DMS114 treated with DMSO at 0.1 percent for 48 hours (cell line): Measurements from ENCODE around the gene TSPAN1.

Source experiments
- DNase-seq: peaks from one replicate; lab custom pipeline; 2025; ENCODE audit not compliant: unreplicated experiment; lab: John Stamatoyannopoulos, UW

The TSPAN1 gene, protein sequence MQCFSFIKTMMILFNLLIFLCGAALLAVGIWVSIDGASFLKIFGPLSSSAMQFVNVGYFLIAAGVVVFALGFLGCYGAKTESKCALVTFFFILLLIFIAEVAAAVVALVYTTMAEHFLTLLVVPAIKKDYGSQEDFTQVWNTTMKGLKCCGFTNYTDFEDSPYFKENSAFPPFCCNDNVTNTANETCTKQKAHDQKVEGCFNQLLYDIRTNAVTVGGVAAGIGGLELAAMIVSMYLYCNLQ

DNA sequence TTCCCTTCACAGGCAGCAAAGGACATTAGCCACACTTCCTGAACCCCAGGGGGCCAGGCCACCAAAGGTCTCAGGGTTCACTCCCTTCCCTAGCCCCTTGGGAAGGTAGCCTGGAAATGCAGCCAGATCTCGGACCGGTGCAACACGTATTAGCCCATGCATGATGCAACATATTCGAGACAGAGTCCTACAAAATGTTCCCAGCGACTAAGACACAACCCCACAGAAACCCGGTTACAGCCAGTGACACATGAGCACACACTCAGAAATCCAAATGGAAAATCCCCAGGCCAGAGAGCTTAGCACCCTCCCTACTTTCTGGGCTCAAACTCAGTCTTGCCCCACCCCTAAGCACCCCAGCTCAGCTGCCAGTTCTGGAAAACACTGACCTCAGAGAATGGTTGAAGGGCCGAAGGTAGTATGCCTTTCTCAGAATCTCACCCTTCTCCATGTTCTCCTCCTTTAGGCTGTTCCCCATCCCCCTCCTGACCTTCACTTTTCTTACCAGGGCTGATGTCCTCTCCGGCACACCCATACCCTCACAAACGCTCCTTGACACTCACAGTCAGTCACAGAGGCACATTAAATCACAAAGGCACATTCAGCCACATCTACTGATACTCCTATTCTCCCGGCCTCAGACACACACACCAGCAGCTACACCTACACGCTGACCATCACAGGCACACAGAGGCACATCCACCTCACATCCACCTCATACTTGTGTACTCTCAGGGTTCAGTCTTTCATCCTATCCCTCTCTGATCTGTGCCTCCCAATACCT lies at the start of gene TSPAN1:
TSPAN1 (plus strand) TSS at position 640 of the 784 bp plus-strand sequence. CDS start 6,021 bp downstream, outside the sequence.
- DNase-seq, result no peak

DNA sequence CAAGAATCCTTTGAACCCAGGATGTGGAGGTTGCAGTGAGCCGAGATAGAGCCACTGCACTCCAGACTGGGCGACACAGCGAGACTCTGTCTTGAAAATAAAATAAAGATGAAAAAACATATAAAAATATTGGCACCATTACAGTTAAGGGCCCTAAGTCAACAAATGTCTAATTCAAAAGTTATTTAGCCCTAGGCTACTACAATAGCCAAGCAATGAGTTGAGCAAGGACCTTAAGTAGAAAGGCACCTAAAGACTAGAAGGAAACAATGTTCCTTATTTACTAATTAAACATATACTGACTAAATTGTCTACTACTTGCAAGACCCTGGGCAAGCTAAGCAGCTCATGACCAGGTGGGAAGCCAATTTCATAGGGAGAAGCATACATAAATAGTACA lies 46.5 kb upstream of the TSPAN1 start:
- DNase-seq, result no peak

DNA sequence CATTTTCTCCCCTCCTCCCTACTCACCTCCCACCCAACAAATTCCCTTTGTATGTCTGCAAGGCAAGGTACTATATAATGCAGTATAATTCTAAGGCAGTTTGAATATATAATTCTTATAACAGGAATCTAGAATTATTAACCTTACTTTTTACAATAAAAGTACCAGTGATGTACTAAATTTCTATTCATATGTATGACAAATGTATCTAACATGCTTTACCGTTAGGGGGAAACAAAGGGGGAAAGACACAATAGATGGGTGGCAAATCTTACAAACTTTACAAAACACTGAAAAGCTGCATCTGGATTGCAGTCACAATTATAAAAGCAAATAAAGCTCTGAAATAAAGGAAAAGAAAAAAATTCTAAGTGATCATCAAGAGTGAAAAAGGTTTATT lies 44.8 kb upstream of the TSPAN1 start:
- DNase-seq, result no peak

DNA sequence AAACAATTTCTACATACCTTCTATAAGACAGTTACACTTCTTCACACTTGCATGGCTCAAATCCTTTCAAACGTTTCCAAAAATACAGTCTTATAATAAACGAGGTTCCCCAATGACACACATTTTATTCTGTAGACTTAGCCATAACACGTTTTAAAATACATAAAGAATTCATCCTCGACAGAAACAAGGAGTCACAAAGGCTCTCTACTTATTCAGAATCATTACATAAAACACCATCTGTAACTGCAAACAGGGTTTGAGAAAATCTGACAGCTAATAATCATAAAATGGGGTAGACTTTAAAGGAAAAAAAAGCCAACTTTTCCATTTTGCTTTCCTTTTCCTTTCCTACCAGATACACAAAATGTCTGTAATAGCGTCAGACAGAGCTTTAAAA lies 44.3 kb upstream of the TSPAN1 start:
- DNase-seq, result no peak

DNA sequence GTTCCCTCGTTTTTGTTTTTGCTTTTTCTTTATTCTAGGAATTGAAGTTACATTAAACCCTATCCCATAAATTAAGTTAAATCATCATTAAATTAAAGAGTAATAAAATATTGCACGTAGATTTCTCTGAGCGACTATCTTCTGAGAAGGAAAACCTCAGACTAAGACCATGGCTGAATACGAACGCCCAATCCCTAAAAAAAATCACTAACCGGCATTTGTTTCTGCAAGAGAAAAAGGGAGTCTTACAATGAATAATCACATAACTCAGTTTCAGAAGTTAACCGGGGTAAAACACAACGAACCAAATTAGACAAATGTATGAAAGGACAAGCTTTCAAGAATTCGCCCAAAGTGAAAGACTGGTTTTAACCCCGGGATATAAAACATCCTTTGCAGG lies 43.8 kb upstream of the TSPAN1 start:
- no peak for DNase-seq

DNA sequence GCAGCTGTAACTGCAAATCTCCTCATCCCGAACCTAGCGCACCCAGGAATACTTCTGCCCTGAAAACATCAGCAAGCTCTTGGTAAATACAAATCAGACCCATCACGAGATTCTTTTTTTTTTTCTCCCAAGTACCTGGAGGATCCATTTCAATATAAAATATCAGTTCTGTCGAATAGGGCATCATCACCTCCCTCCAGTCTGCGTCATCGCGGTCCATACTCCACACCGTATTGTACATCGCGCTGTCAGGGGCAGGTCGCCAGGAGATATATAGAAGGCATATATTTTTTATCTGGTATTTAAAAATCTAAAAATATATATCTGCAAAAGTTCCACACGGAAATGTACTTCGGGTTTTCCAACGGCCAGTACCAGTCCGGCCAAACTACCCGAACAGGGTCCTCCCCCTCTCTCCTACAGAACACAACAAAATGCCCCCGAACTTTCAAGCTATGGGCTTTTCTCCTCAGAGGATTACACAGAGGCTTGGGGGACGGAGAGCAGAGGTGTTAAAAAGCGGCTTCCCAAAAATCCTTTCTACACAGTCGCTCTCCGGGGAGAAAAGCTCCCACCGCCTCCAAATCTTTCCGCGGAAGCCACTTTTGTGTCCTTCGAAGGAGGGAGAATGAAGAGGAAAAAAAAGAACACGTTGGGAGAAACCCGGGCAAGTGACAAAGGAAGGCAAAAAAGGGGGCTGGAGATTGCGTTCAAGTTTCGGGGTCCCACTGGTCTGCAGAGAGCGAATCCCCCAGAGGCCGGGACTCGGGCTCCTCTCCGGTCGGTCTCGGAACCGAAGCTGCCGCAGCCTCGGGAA lies 43.0 kb upstream of the TSPAN1 start:
- DNase-seq, result peak; percentile 35

DNA sequence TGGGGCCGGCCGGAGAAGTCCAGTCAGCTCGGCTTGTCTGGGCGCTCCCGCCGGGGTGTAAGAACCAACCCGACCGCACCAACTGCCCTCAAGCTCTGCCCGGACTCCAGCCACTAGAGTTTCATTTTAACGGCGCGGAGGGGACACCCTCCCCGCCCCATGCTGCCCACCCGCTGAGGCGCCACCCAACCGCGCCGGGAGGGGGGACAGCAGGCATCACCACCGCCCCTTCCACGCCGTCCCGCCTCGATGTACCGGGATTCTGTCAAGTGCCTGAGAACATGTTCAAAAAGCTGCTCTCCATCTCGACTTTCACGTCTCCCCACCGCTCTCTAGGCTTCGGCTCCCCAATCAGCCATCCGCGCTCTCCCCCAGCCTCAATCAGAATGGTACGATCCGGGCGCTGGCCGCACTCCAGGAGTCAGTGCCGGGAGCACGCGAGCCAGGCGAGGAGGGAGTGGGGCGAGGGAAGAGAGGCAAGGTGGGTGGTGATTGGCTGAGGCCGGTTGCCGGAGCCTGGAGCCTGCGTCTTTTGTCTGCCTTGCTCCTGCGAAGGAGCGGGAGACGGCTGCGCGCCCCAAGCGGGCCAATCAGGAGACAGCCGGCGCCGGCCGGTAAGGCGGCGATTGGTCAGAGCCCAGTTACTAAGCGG lies 42.2 kb upstream of the TSPAN1 start, which contains the start of gene PIK3R3:
PIK3R3 (minus strand) TSS at position 101 of the 652 bp plus-strand sequence. CDS start 677 bp downstream, outside the sequence.
- DNase-seq, result peak; percentile 98

DNA sequence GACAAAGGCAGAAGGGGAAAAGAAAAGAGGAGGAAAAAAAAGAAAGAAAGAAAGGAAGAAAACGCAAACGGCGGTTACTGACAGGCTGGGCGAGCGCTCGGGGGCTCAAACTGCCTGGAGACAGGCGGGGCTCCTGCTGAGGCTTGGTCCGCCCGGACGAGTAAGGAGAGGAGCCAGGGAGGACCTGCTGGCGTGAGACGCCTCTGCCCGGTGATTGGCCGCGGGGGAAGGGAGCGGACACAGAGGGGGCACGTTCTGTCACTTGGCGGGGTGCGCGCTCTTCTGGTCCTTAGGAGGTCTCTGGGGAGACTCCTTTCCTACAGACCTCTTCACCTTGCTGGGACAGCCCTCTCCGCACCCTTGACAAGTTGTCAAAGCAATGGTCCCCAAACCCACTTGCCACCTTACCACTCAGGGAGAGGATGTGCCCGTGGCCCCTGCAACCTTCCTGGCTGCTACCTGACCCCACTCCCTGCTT lies 41.7 kb upstream of the TSPAN1 start:
- no peak for DNase-seq

DNA sequence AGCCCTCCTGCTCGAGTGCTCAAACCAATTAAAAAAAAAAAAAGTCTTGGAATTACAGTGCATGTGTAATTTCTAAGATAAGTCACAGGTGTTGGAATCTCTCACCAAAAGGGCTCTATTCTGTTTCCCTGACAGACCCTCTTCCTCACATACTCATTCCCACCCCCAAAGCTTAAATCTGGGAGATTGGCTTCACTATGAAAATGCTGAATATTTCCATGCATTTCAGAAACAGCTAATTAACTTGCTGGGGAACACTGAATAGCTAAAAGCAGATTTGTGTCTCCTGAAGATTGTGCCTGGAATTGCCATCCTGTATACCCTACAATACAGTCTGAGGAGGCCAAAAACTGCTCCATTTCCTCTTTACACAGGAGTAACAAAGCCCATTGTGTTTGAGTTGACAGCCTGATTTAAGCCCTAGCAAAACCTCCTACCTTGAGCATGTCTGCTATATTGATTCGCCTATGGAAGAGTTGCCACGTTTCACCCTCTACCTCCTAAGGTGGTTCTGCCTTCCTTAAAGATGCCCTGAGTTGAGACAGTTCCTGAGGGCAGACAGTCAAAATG lies 41.0 kb upstream of the TSPAN1 start:
- DNase-seq, result no peak

DNA sequence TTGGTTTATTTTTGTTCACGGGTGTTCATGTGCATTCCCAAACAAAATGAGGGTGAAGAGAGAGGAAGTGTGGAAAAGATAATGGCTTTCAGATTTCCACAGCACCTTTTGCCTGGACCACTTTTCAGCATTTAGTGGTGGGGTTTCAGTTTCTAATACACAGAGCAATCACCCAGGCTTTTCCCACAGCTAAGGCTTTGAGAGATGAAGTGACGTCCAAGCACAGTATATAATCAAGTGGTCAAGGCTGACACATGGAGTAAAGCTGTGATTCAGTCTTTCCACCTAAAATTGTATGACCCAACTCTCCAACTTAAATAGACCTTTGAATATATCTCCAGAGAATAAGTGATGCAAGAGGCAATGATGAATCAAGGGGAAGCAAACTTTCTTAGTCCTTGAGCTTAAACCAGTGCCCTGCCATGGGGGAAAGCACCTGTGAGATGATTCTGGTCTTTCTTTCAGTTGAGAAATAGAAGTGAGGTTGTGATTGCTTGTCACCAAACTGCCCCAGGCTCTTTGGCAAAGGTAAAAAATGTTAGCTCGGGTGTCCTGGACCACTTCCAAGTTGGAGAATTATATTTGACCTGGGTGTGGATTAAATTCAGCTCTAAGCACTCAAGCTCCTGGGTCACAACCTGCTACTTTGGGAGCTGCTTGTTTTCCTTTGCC lies 40.1 kb upstream of the TSPAN1 start:
- DNase-seq, result no peak

DNA sequence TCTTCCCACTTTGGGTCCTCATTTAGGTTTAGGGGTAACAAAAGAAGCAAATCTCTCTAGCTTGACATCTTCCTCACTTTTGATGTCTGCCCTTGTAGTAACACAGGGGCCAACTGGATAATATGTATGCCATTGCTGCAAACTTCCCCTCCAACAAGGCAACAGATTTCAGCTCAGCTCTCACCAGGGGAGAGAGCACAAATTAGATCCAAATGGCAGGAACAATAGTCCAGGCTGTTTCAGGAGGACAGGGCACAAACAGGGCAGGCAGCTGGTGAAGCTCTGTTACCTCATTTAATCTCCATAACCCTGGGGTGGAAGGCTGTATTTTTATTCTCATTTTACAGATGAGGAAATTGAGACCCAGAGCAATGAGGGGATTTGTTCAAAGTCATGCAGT lies 38.2 kb upstream of the TSPAN1 start:
- DNase-seq, result no peak

DNA sequence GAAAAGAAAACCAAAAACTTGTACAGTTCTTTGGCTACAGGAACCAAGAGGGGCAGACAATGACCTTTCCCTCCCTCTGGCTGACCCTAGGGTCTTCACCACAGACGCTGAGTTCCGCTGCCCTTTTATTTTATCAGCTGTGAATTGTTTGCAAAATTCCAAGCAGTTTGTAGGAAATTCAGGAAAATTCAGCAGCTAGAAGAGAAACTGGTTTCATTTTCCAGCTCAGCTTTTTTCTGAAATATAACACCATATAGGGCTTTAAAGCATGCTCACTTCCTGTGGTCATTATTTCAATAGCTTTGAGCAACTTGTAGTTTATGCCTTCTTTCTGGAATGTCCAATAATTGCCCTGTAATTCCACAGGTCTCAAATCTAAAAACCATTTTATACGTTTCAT lies 37.0 kb upstream of the TSPAN1 start:
- DNase-seq, result no peak

DNA sequence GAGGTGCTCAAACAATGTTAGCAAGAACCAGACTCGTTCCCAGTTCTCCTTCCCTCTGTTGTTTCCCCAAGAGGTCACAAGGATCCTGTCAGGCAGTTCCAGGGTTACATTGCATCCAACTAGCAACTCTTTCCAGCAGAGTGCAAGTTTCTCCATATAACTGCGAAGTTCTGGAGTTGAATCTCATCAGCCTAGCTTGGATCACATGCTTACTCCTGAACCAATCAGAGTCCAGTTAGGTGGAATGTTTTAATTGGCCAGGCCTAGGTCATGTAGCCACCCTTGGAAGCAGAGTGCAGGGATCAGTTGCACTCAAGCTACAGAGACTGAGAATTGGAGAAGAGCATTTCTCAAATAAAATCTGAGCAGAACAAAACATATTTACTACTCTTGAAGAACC lies 26.6 kb upstream of the TSPAN1 start:
- DNase-seq, result no peak

DNA sequence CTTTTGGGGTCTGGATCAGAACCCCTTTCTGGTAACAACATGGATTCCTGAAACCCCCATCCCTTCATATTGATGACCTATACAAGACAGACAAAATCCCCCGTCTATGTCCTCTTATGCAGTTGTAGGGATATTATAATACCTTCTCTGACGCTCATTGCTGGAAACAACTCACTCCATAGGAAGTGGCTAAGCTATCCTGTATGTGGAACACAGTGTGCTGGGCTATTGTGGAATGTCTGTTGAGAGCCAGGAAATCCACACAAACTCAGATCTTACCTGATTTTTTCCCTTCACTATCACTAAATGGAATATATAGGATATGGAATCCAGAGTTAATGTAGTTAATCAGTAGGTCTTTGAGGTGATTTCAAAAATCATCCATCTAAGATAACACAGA lies 24.8 kb upstream of the TSPAN1 start:
- no peak for DNase-seq

DNA sequence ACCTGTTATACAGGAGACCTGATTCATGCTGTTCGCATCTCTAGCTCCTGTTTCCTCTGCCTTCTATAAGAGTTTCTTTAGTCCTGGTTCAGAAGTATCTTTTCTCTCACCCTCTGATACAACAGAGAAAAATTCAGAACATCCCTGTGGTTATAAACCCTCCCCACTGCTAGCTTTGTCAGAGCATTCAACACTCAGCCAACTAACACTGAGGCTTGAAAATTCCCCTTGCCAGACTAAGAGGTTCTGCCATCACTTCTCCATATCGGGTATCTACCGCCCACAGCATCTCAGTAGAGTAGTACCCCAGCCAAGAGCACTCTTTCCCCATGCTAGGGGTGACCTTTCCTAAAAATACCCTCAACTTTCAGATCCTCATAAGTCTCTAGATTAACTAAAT lies 22.9 kb upstream of the TSPAN1 start:
- no peak for DNase-seq

DNA sequence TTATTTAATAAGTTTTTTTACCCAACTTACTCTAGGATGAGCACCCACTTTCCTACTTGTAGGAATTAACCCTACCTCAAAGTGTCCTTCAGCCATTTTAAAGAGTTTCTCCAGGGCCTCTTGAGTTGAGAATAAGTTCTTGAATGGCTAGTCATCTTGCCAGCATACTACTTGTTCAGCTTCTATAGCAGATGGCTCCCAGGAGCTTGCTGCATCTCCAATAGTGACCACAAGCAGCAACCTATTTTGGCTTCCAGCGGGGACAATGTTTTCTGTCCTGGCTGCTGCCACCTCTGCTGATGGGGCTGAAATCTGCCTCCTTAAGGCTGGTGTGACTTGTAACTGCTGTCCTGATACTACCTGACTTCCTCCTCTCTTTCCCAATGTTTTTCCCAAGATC lies 21.7 kb upstream of the TSPAN1 start:
- no peak for DNase-seq

DNA sequence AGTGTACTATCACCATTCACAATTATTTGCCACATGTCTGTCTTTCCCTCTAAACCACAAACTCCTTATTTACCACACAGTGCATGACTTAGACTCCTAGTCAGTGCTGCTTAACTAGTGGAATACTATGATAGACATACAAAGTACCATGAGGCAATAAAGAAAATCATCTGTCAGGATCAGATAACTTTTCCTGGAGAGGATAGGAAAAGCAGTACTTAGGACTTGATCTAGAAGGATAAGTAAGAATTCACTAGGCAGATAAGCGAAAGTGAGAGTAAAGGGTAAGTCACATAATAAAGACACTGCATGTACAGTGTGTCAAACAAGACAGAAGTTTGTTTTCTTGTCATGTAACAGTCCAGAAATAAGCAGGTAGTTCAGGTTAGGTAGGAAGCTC lies 21.2 kb upstream of the TSPAN1 start:
- no peak for DNase-seq

DNA sequence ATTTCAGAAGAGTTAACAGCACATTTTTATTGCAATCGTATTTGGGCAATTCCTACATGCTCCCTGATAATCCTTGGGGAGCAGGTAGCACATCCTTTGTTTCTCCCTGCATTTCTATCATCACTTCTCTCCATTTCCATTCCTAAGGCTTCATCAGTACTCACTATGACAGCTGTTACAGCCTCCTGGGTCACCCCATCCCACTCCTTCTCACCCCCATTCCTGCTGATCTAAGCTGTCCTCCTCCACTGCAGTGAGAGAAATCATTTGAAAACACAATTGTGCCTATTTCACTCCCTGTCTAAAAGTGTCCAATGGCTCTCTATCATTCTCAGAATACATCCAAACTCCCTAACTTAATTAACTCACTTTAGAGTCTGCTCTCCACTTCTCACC lies 17.0 kb upstream of the TSPAN1 start:
- DNase-seq, result no peak

DNA sequence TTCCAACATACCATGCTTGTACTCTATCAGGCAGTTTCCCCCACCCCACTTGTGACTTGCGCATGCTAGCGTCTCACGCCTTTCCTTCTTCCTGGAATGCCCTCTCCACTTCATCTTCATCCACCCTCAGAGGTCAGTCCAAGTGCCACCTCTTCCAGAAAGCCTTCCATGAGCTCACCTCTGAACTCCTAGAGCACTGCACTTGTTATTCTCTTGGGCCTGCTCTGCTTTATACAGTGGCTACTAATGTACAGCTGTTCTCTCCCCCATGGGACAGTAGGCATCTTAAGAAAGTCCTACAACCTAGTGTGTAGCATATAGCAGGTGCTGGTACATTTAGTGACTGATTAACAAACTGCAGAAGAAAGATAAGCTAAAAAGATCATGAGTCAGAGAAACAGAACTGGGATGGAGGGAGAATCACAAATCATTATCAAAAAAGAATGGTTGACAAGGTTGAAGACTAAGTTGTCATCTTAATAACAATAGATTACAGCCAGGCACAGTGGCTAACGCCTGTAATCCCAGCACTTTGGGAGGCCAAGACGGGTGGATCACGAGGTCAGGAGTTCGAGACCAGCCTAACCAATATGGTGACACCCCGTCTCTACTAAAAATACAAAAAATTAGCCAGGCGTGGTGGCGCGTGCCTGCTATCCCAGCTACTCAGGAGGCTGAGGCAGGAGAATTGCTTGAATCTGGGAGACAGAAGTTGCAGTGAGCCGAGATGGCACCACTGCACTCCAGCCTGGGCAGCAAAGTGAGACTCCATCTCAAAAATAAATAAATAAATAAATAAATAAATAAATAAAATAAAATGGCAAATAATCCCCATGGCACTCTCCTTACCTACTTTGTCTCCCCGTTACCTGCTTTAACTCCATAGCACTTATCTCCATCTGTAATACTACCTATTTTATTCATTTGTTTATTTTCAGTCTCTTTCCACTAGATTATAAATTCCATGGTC lies 16.3 kb upstream of the TSPAN1 start:
- DNase-seq, result no peak
